Tibial nerve (tissue), 4 donors: ENCODE data around the gene HOXA3. TPM values are rescaled to one million over a fixed set of nuclear protein-coding genes. Genes with fewer than 3 reads are reported as not detected.

Experiments
- DNase-seq, 2 donors: peaks; one replicate each; pipeline ENCODE4 v3.0.0-alpha.2; 2019; ENCODE audit warnings: low spot score in 2 of 2
- H3K27ac ChIP-seq, 4 donors: fragments of 200-600 bp; sonication (generic) in 3 of 4; one replicate each; pipeline ENCODE4 v1.5.1; 2017 to 2019; ENCODE audit warnings: mild to moderate bottlenecking in 1 of 4
- H3K27me3 ChIP-seq, 2 donors: fragments of 200-600 bp; sonication (generic) in 1 of 2; one replicate each; pipeline versions ENCODE4 v1.5.1 to v1.6.0; 2017 to 2019
- H3K36me3 ChIP-seq, 3 donors: fragments of 200-600 bp; sonication (generic); one replicate each; pipeline ENCODE4 v1.5.1; 2018 to 2019
- H3K4me1 ChIP-seq, 4 donors: fragments of 200-600 bp; sonication (generic) in 3 of 4; one replicate each; pipeline ENCODE4 v1.5.1; 2017 to 2019
- H3K4me3 ChIP-seq, 4 donors: fragments of 200-600 bp; sonication (generic) in 3 of 4; one replicate each; pipeline ENCODE4 v1.5.1; 2017 to 2019; ENCODE audit warnings: mild to moderate bottlenecking in 1 of 4, moderate library complexity in 1 of 4
- H3K9me3 ChIP-seq, 4 donors: fragments of 200-600 bp; sonication (generic) in 3 of 4; one replicate each; pipeline ENCODE4 v1.5.1; 2017 to 2019
- CTCF ChIP-seq, 5 experiments: fragments of 200-600 bp in 3 of 5; fragments of 450-650 bp in 2 of 5; sonication (generic) in 3 of 5; IDR thresholded peaks; one replicate each; pipeline ENCODE4 v1.5.1; 2016 to 2019; ENCODE audit warnings: antibody characterized with exemption in 5 of 5, mild to moderate bottlenecking in 3 of 5, moderate library complexity in 2 of 5
- EP300 ChIP-seq, 2 donors: sonication (generic); formaldehyde crosslinking; IDR thresholded peaks; one replicate each; pipeline ENCODE4 v1.6.1; 2017; ENCODE audit warnings: antibody characterized with exemption in 2 of 2, mild to moderate bottlenecking in 1 of 2
- POLR2A ChIP-seq, 2 donors: fragments of 450-650 bp; IDR thresholded peaks; one replicate each; pipeline ENCODE4 v1.6.1; 2017; ENCODE audit warnings: antibody characterized with exemption in 2 of 2, mild to moderate bottlenecking in 2 of 2, moderate library complexity in 2 of 2
- WGBS, 2 donors: methylation state at CpG; one replicate each; pipeline ENCODE4 v1.1.5; 2018; 5-methylcytosine and 5-hydroxymethylcytosine counted together
- total RNA-seq, 4 donors: library from RNA; depleted of rRNA; stranded (reverse); fragments of >200 nt; gene quantifications; one replicate each; pipeline ENCODE4 v1.1.0, GENCODE V29; 2016

Gene HOXA3
- total RNA-seq, 4 donors from 2014 or later, result 7.0 to 18.8 (median 8.7) TPM

DNA sequence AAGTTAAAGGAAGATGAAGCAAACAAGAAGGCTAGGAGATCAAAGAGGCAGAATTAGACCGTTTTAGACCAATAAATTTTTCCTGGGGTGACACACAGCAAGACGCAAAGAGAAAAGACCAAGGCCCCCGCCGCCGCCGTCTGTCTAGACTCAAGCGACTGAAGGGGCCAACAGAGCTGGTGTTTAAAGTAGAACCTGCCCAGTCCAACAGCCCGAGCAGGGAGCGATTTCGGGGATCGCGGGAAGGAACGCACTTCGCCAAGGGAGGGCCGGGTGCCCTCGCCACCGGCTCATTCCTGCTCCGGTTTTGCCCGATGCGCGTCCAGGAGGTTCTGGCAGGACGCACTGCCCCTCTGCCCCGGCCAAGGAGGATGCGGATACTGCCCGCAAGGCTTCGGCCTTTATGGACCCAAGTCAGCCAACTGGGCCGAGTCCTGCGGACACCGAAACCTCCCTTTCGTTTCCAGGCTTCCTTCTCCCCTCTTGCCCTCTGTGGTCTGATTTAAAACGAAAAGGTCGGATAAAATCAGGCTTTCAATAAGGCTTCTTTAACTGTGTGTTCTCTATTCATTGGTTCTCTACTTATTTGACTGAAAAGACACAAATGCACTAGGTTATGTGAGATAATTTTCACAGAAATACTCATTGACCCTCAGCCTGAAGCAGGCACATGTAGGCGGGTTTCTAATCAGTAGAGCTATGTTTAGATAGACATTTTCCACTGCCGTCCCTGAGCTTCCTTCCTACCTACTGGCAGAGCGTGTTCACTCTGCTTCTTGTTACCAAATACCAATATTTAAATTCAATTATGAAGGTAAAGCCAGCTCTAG lies 6.3 kb upstream of the HOXA3 start:
- Histone ChIP-seq H3K27me3 (peaks cover 0 to 91% of the 10 kb centered on the region in 2 donors), H3K27ac (peak overlapping the region in 1 of 4 donors; percentile 22), H3K9me3 (no peaks in the 10 kb centered on the region), H3K4me3 (no peak overlapping the region), H3K4me1 (peaks cover 0 to 67% (median 21%) of the 10 kb centered on the region in 4 donors), H3K36me3 (no peaks in the 10 kb centered on the region)
- 74 to 87% methylated on average over 35 of the region's 35 CpGs for WGBS, 2 donors
- DNase-seq, result peak in 1 of 2 donors; percentile 11
- TF ChIP-seq CTCF (IDR thresholded peaks at IDR 0.05) (no peak), EP300 (IDR thresholded peaks at IDR 0.05) (no peak), POLR2A (IDR thresholded peaks at IDR 0.05) (no peak)

DNA sequence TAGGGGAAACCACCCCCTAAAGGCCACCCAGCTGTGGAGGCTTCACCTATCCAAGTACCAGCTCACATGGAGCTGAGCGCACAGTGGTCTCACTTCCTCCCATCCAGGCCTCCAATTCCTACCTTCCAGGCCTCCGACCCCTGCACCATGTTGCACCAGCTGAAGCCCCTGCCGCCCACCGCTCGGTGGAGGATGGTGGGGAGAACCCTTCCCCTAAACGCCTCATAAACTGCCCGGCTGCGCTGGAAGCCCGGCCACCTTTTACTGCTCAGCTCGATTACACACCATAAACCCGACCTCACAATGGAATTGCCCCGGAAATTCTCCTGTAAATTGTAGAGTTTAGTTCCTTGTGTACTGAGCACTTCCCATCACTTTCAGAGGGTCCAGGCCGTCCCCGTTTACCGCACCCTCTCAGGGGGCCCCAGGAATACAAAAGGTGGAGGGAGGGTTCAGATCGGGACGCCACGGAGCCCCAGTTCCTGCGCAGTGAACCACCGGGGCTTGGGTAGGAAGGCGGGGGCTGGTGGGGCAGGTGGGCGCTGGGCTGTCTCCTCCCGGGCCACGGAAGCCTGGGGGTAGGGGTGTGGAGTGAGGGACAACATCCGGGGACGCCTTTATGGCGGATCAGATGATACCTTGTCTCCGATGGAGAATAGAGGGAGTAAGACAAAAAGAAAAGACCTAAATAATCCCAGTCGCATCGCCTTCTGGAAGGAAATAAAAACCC lies 5.5 kb upstream of the HOXA3 start:
- Histone ChIP-seq H3K9me3 (no peaks in the 10 kb centered on the region), H3K36me3 (no peaks in the 10 kb centered on the region), H3K4me3 (no peak overlapping the region), H3K27ac (peak overlapping the region in 1 of 4 donors; percentile 81), H3K27me3 (peaks cover 0 to 91% of the 10 kb centered on the region in 2 donors), H3K4me1 (peaks cover 0 to 69% (median 22%) of the 10 kb centered on the region in 4 donors)
- DNase-seq, result peak in 1 of 2 donors; percentile 5
- TF ChIP-seq EP300 (IDR thresholded peaks at IDR 0.05), result no peak
- no peak for TF ChIP-seq CTCF (IDR thresholded peaks at IDR 0.05)
- TF ChIP-seq POLR2A (IDR thresholded peaks at IDR 0.05), result no peak
- WGBS, 2 donors, result 64 to 79% methylated on average over 30 of the region's 30 CpGs

DNA sequence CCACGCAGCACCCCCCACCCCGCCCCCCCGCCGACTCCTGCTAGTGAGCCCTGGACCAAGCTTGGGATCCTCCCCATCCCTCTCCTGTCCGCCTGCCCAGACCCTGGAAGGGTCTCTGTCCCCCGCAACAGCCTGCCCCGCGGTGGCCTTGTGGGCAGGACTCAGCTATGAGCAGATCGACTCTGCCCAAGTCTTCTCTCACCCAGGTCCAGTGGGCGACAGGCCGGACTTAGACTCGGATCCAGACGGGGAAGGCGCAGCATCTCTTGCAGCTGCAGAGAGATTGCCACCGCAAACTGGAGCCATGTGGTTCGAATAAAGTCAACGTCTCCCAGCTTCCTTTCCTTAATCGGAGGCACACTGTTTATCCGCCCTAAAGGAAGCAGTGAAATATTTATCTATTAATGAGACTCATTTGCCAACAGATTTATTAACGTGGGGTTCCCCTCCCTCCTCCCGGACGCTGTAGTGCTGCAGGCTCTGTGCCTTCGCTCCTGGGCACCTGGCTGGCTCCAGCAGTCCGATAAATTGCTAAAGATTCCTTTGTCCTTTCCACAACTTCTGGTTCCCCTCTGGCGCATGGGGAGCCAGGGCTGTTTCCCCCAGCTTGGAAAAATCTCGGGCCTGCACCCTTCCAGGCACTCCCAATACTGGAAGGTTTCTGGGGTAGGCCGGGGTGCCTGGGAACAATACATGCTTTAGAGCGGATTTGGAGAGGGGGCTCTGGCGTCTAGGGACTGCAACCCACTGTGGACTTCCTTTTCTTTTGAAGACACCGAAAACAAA lies 4.7 kb upstream of the HOXA3 start:
- Histone ChIP-seq H3K36me3 (no peaks in the 10 kb centered on the region), H3K27ac (peak overlapping the region; percentile 54 to 88 (median 82)), H3K4me3 (peak overlapping the region; percentile 52 to 71 (median 60)), H3K9me3 (no peaks in the 10 kb centered on the region), H3K4me1 (peaks cover 0 to 69% (median 23%) of the 10 kb centered on the region in 4 donors), H3K27me3 (peaks cover 0 to 96% of the 10 kb centered on the region in 2 donors)
- WGBS, 2 donors, result 35 to 44% methylated on average over 24 to 28 of the region's 30 CpGs
- DNase-seq, result no peak
- TF ChIP-seq CTCF (IDR thresholded peaks at IDR 0.05) (no peak), EP300 (IDR thresholded peaks at IDR 0.05) (no peak), POLR2A (IDR thresholded peaks at IDR 0.05) (no peak)

DNA sequence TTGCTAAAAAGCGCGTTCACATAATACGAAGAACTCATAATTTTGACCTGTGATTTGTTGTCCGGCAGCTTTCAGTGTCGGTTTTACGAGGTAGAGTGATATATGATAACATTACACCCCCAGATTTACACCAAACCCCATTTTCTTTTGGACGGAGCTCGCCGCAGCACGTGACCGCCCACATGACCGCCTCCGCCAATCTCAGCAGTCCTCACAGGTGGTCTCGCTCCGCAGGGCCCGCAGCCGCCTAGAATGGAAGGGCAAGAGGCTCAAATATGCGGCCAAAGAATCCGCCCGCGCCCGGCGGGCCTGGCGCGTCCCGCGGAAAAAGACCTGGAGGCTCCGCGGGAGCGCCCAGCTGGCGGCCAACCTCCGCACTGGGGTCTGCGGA lies 4.1 kb upstream of the HOXA3 start, which contains the start of gene HOXA7:
TSS of gene HOXA7 (minus strand) at position 168 of the 391 bp plus-strand sequence. CDS start at position 38, 130 bp downstream.
- peaks cover 0 to 96% of the 10 kb centered on the region in 2 donors for H3K27me3 ChIP-seq
- peak; percentile 79 to 80 for DNase-seq
- no peaks in the 10 kb centered on the region for H3K36me3 ChIP-seq
- 2% methylated on average over 15 to 33 of the region's 33 CpGs for WGBS, 2 donors
- H3K4me1 ChIP-seq, result peaks cover 0 to 66% (median 23%) of the 10 kb centered on the region in 4 donors
- H3K27ac ChIP-seq, result peak within 1 kb of the TSS; percentile 54 to 88 (median 82)
- H3K9me3 ChIP-seq, result no peaks in the 10 kb centered on the region
- TF ChIP-seq POLR2A (IDR thresholded peaks at IDR 0.05) (peak in 1 of 2 donors; percentile 25), EP300 (IDR thresholded peaks at IDR 0.05) (peak in 1 of 2 donors; percentile 40), CTCF (IDR thresholded peaks at IDR 0.05) (peak in 1 of 5 experiments; percentile 12)
- H3K4me3 ChIP-seq, result peak within 1 kb of the TSS; percentile 52 to 71 (median 60)
